Anterior cingulate cortex (tissue), 58 donors: ENCODE data around the gene PRSS2.

Source experiments
- DNase-seq, 58 donors: peaks; one replicate each; lab custom pipeline; 2025; lab: John Stamatoyannopoulos, UW

Gene PRSS2

GRCh38 chr7:142784716-142785115, 13.9 kb downstream of the PRSS2 start:
- DNase-seq: no peak

- no peak for DNase-seq
Observed at GRCh38 chr7:142785841-142786250, 15.1 kb downstream of the PRSS2 start.

GRCh38 chr7:142787034-142787768, 16.4 kb downstream of the PRSS2 start:
- no peak for DNase-seq

GRCh38 chr7:142787783-142788182, 17.0 kb downstream of the PRSS2 start:
- no peak for DNase-seq

- DNase-seq: no peak
Observed at GRCh38 chr7:142788303-142789289, 17.8 kb downstream of the PRSS2 start.

GRCh38 chr7:142789441-142789840, 18.7 kb downstream of the PRSS2 start:
- DNase-seq: no peak

GRCh38 chr7:142790056-142790455, 19.3 kb downstream of the PRSS2 start:
- DNase-seq: no peak

- no peak for DNase-seq
Observed at GRCh38 chr7:142790555-142790954, 19.8 kb downstream of the PRSS2 start.

GRCh38 chr7:142791502-142791901, 20.7 kb downstream of the PRSS2 start:
- no peak for DNase-seq

GRCh38 chr7:142792129-142792528, 21.4 kb downstream of the PRSS2 start:
- no peak for DNase-seq

GRCh38 chr7:142792593-142792992, 21.8 kb downstream of the PRSS2 start:
- no peak for DNase-seq

- no peak for DNase-seq
Observed at GRCh38 chr7:142793156-142793555, 22.4 kb downstream of the PRSS2 start.

- DNase-seq: no peak
Observed at GRCh38 chr7:142795339-142795863, 24.6 kb downstream of the PRSS2 start.

GRCh38 chr7:142796001-142796500, 25.3 kb downstream of the PRSS2 start:
- no peak for DNase-seq

- no peak for DNase-seq
Observed at GRCh38 chr7:142796501-142797390, 26.0 kb downstream of the PRSS2 start.

- DNase-seq: no peak
Observed at GRCh38 chr7:142797391-142798377, 26.9 kb downstream of the PRSS2 start.

- DNase-seq: no peak
Observed at GRCh38 chr7:142798451-142799436, 28.0 kb downstream of the PRSS2 start.

- no peak for DNase-seq
Observed at GRCh38 chr7:142799437-142799835, 28.7 kb downstream of the PRSS2 start.
